K562 (cell line): ENCODE data around the gene CRYBB1. TPM values are rescaled to one million over a fixed set of nuclear protein-coding genes. Genes with fewer than 3 reads are reported as not detected.
A peak's percentile ranks its signal among the peaks of the same experiment; 100 is the strongest.

ENCODE experiments used
- ADNP ChIP-seq: fragments of 200-800 bp; sonication (Bioruptor generic); IDR thresholded peaks from 2 replicates; pipeline ENCODE4 v1.6.1; 2016; ENCODE audit warnings: missing genetic modification characterization, missing compliant biosample characterization
- CHAMP1 ChIP-seq: fragments of 450-650 bp; IDR thresholded peaks from 2 replicates; pipeline ENCODE4 v1.6.1; 2016; ENCODE audit warnings: mild to moderate bottlenecking
- CREB5 ChIP-seq: fragments of 250-450 bp; sonication (Bioruptor Pico); IDR thresholded peaks from 2 replicates; pipeline ENCODE4 v1.5.0; 2020; ENCODE audit warnings: mild to moderate bottlenecking
- CTCFL ChIP-seq: IDR thresholded peaks from 2 replicates; pipeline ENCODE4 v1.6.1; 2011; ENCODE audit warnings: borderline replicate concordance, low read depth, mild to moderate bottlenecking, moderate library complexity, low read length; ENCODE audit not compliant: insufficient read depth, poor library complexity, severe bottlenecking
- ERF ChIP-seq: fragments of 450-650 bp; formaldehyde crosslinking; IDR thresholded peaks from 2 replicates; pipeline ENCODE4 v1.4.0; 2020; ENCODE audit warnings: mild to moderate bottlenecking, mixed read lengths
- MBD1 ChIP-seq: fragments of 250-450 bp; sonication (Bioruptor Pico); IDR thresholded peaks from 2 replicates; pipeline ENCODE4 v1.8.0; 2022; ENCODE audit warnings: inconsistent platforms
- MBD2 ChIP-seq: sonication (generic); IDR thresholded peaks from 2 replicates; pipeline ENCODE4 v1.6.1; 2016; ENCODE audit warnings: low read depth, borderline replicate concordance
- MYNN ChIP-seq, 2 experiments: sonication (generic); formaldehyde crosslinking in 1 of 2; IDR thresholded peaks; 2 replicates each; pipeline versions ENCODE4 v1.5.0 to v1.6.1; 2016 to 2020; ENCODE audit warnings: antibody characterized with exemption in 1 of 2, missing genetic modification reagents in 1 of 2
- NFE2 ChIP-seq: IDR thresholded peaks from 2 replicates; pipeline ENCODE4 v1.6.1; 2014; ENCODE audit warnings: antibody characterized with exemption, low read depth
- NFIC ChIP-seq: fragments of 450-650 bp; IDR thresholded peaks from 2 replicates; pipeline ENCODE4 v1.6.1; 2017; ENCODE audit warnings: mild to moderate bottlenecking, inconsistent platforms
- POLR2H ChIP-seq: IDR thresholded peaks from 2 replicates; pipeline ENCODE4 v1.6.1; 2016; ENCODE audit warnings: missing genetic modification characterization, low read depth, mild to moderate bottlenecking, control low read depth, missing compliant biosample characterization, moderate library complexity
- SRF ChIP-seq, 2 experiments: fragments of 250-450, 450-650 bp in 1 of 2; sonication (Bioruptor Pico) in 1 of 2; sonication (generic) in 1 of 2; formaldehyde crosslinking; IDR thresholded peaks; 2 replicates each; pipeline versions ENCODE4 v1.5.0 to v1.5.1; 2020 to 2022; ENCODE audit warnings: mild to moderate bottlenecking in 1 of 2, missing genetic modification reagents in 1 of 2
- THRB ChIP-seq: fragments of 450-650 bp; formaldehyde crosslinking; conservative IDR thresholded peaks from 2 replicates; pipeline ENCODE4 v1.4.0; 2022; ENCODE audit warnings: mild to moderate bottlenecking, missing genetic modification characterization
- ZNF253 ChIP-seq: fragments of 250-450 bp; sonication (Bioruptor Pico); conservative IDR thresholded peaks from 2 replicates; pipeline ENCODE4 v1.6.1; 2021; ENCODE audit warnings: mild to moderate bottlenecking
- ZNF589 ChIP-seq: fragments of 200-800 bp; sonication (Bioruptor generic); IDR thresholded peaks from 2 replicates; pipeline ENCODE4 v1.6.1; 2016; ENCODE audit warnings: low read depth, missing genetic modification characterization, missing compliant biosample characterization
- ZNF707 ChIP-seq: fragments of 250-450 bp; sonication (Bioruptor Pico); conservative IDR thresholded peaks from 2 replicates; pipeline ENCODE4 v1.8.0; 2022; ENCODE audit warnings: inconsistent platforms, mild to moderate bottlenecking, moderate library complexity
- polyA plus RNA-seq, 8 experiments: library from polyadenylated mRNA; depleted of rRNA in 4 of 8; stranded (reverse) in 5 of 8; unstranded in 3 of 8; fragments of >200 nt; fragmentation: Nextera tagmentation in 2 of 8; fragmentation: Illumina TruSeq in 1 of 8; extraction: Ambion mirVana in 2 of 8; extraction: Trizol in 1 of 8; gene quantifications; 2 replicates each; pipeline versions ENCODE4 v1.2.1 to v1.2.3, GENCODE V29; 2011 to 2014; ENCODE audit warnings: inconsistent platforms in 1 of 8, missing spikeins in 1 of 8
- total RNA-seq, 7 experiments: library from RNA; depleted of rRNA in 6 of 7; stranded (reverse); fragments of >200 nt in 6 of 7; fragmentation: Illumina TruSeq in 2 of 7; extraction: Trizol in 2 of 7; gene quantifications; 2 replicates each; pipeline versions ENCODE4 v1.2.1 to v1.2.3, GENCODE V29; 2011 to 2021; ENCODE audit warnings: low replicate concordance in 1 of 7

Gene CRYBB1
- total and polyA plus RNA-seq, 9 of the 15 experiments (the other 6 are each of a cell fraction or from before 2014, with no cell fraction given), result 0.16 to 0.45 (median 0.33) TPM; not detected in 2

- peak; percentile 77 for TF ChIP-seq NFIC
- TF ChIP-seq CTCFL, result no peak
- peak; percentile 72 for TF ChIP-seq ZNF589 (CRISPR knock-in tag)
- TF ChIP-seq ERF, result no peak
- 0 out of 2 replicates have a peak, but pooled peaks have one; percentile 32 for TF ChIP-seq CREB5 (CRISPR knock-in tag)
- 0 out of 2 replicates have a peak, but pooled peaks have one; percentile 3 for TF ChIP-seq ADNP (tag)
- TF ChIP-seq SRF (CRISPR knock-in tag; IDR thresholded peaks at IDR 0.05), result 0 out of 4 replicates have a peak, but pooled peaks of 1 of the 2 experiments have one; percentile 26
- peak; percentile 45; the same call in 1 of the 2 replicates for TF ChIP-seq CHAMP1
- no peak for TF ChIP-seq ZNF253
- no peak; the same call in 1 of the 2 replicates for TF ChIP-seq THRB (CRISPR knock-in tag)
- peak; percentile 81 for TF ChIP-seq MBD2
- peak; percentile 69; the same call in 1 of the 2 replicates for TF ChIP-seq MYNN (IDR thresholded peaks at IDR 0.05)
- TF ChIP-seq MYNN (CRISPR knock-in tag; IDR thresholded peaks at IDR 0.05), result no peak
- peak; percentile 74 for TF ChIP-seq POLR2H (tag)
- TF ChIP-seq NFE2, result peak; percentile 17; the same call in 1 of the 2 replicates
- TF ChIP-seq ZNF707 (CRISPR knock-in tag), result no peak
- TF ChIP-seq MBD1 (CRISPR knock-in tag), result no peak
These were observed 14.8 kb upstream of the CRYBB1 start (continued) for GRCh38 chr22:26632422-26633155.
